Astrocyte (in vitro differentiated cells and primary cell): ENCODE results near the gene GNA14. TPM values are rescaled to one million over a fixed set of nuclear protein-coding genes. Genes with fewer than 3 reads are reported as not detected.
A peak's percentile ranks its signal among the peaks of the same experiment; 100 is the strongest.
"Not testable (repeated sequence)": the region's sequence is repeated elsewhere in the genome, so short reads cannot be mapped to it uniquely, and the experiment has no call there.

Source experiments
- DNase-seq: peaks from one replicate; pipeline ENCODE4 v3.0.0-alpha.2; 2010; ENCODE audit warnings: low read depth
- FAIRE-seq: peaks from 2 replicates; lab custom pipeline; 2011; peaks lifted over from hg19 to GRCh38; lab: Jason Lieb, UNC
- H2AFZ ChIP-seq: 2 replicates; pipeline ENCODE4 v1.6.0; 2012; ENCODE audit warnings: low read depth, low read length, inconsistent platforms
- H3K27ac ChIP-seq: 2 replicates; pipeline ENCODE4 v1.5.1; 2011; ENCODE audit warnings: low read depth, low read length, inconsistent platforms
- H3K27me3 ChIP-seq: 2 replicates; pipeline ENCODE4 v1.6.0; 2011; ENCODE audit warnings: low read length, inconsistent platforms; ENCODE audit not compliant: insufficient read depth
- H3K36me3 ChIP-seq: 2 replicates; pipeline ENCODE4 v1.5.1; 2011; ENCODE audit warnings: low read length, inconsistent platforms; ENCODE audit not compliant: insufficient read depth
- H3K4me1 ChIP-seq: 2 replicates; pipeline ENCODE4 v1.5.1; 2011; ENCODE audit warnings: low read length, inconsistent platforms; ENCODE audit not compliant: insufficient read depth
- H3K4me2 ChIP-seq: 2 replicates; pipeline ENCODE4 v1.6.0; 2012; ENCODE audit warnings: low read length, inconsistent platforms
- H3K4me3 ChIP-seq: 2 replicates; pipeline ENCODE4 v1.5.1; 2011; ENCODE audit warnings: low read depth, mild to moderate bottlenecking, low read length, inconsistent platforms; ENCODE audit not compliant: insufficient read depth
- H3K79me2 ChIP-seq: 2 replicates; pipeline ENCODE4 v1.6.0; 2012; ENCODE audit warnings: mild to moderate bottlenecking, low read length, inconsistent platforms; ENCODE audit not compliant: insufficient read depth
- H3K9ac ChIP-seq: 2 replicates; pipeline ENCODE4 v1.6.0; 2012; ENCODE audit warnings: mild to moderate bottlenecking, low read length, inconsistent platforms
- H3K9me3 ChIP-seq: 2 replicates; pipeline ENCODE4 v1.5.1; 2012; ENCODE audit warnings: low read depth, mild to moderate bottlenecking, low read length, inconsistent platforms; ENCODE audit not compliant: insufficient read depth
- H4K20me1 ChIP-seq: 2 replicates; pipeline ENCODE4 v1.6.0; 2012; ENCODE audit warnings: low read length, inconsistent platforms; ENCODE audit not compliant: insufficient read depth
- H3K27ac Mint-ChIP-seq: one replicate; pipeline ENCODE4 v1.8.0; 2021; ENCODE audit warnings: mild to moderate bottlenecking, mixed read lengths; ENCODE audit not compliant: unreplicated experiment
- H3K27me3 Mint-ChIP-seq: one replicate; pipeline ENCODE4 v1.8.0; 2021; ENCODE audit warnings: low read depth, mixed read lengths; ENCODE audit not compliant: unreplicated experiment
- H3K36me3 Mint-ChIP-seq: one replicate; pipeline ENCODE4 v1.8.0; 2021; ENCODE audit warnings: low read depth, mixed read lengths; ENCODE audit not compliant: unreplicated experiment
- H3K4me1 Mint-ChIP-seq: one replicate; pipeline ENCODE4 v1.8.0; 2021; ENCODE audit warnings: low read depth, mixed read lengths; ENCODE audit not compliant: unreplicated experiment
- H3K4me3 Mint-ChIP-seq: one replicate; pipeline ENCODE4 v1.8.0; 2021; ENCODE audit warnings: mild to moderate bottlenecking, moderate library complexity, mixed read lengths; ENCODE audit not compliant: unreplicated experiment
- H3K9me3 Mint-ChIP-seq: one replicate; pipeline ENCODE4 v1.8.0; 2021; ENCODE audit warnings: mild to moderate bottlenecking, mixed read lengths; ENCODE audit not compliant: unreplicated experiment
- CTCF ChIP-seq: IDR thresholded peaks from 2 replicates; pipeline ENCODE4 v1.5.1; 2011; ENCODE audit warnings: low read depth, mild to moderate bottlenecking, inconsistent platforms, low read length, moderate library complexity; ENCODE audit not compliant: insufficient read depth
- EZH2 ChIP-seq: IDR thresholded peaks from 2 replicates; pipeline ENCODE4 v1.6.1; 2012; ENCODE audit warnings: mild to moderate bottlenecking, low read length, inconsistent platforms; ENCODE audit not compliant: insufficient read depth
- total RNA-seq: library from RNA; stranded (reverse); gene quantifications from 2 replicates; pipeline ENCODE4 v1.2.1, GENCODE V29; 2021

The GNA14 gene
- total RNA-seq, 1 donor from 2014 or later: 1.0 TPM

GRCh38 chr9:77420641-77421040 is 227.5 kb downstream of the GNA14 start:
- FAIRE-seq: no peak
- TF ChIP-seq EZH2: no peak
- TF ChIP-seq CTCF: no peak
- H4K20me1 ChIP-seq: no peaks in the 10 kb centered on the region
- no peaks in the 10 kb centered on the region for H3K9me3 ChIP-seq
- no peak for DNase-seq
- H3K79me2 ChIP-seq: no peaks in the 10 kb centered on the region
- peaks cover 33% of the 10 kb centered on the region for H3K4me1 Mint-ChIP-seq
- H2AFZ ChIP-seq: no peak overlapping the region
- H3K4me2 ChIP-seq: no peak overlapping the region
- no peaks in the 10 kb centered on the region for H3K27me3 ChIP-seq
- no peaks in the 10 kb centered on the region for H3K9me3 Mint-ChIP-seq
- no peak overlapping the region for H3K27ac ChIP-seq
- H3K9ac ChIP-seq: no peak overlapping the region
- H3K4me3 ChIP-seq: no peak overlapping the region
- H3K4me1 ChIP-seq: peaks cover 18% of the 10 kb centered on the region
- peaks cover 2% of the 10 kb centered on the region for H3K36me3 Mint-ChIP-seq
- no peaks in the 10 kb centered on the region for H3K36me3 ChIP-seq
- H3K27me3 Mint-ChIP-seq: no peaks in the 10 kb centered on the region
- H3K4me3 Mint-ChIP-seq: no peak overlapping the region
- no peak overlapping the region for H3K27ac Mint-ChIP-seq

GRCh38 chr9:77418226-77418625 is 229.9 kb downstream of the GNA14 start:
- FAIRE-seq (no peak), DNase-seq (no peak)
- Histone ChIP-seq H4K20me1 (no peaks in the 10 kb centered on the region), H3K9me3 (no peaks in the 10 kb centered on the region), H3K79me2 (no peaks in the 10 kb centered on the region), H3K9ac (no peak overlapping the region), H3K27ac (no peak overlapping the region), H2AFZ (no peak overlapping the region), H3K4me3 (no peak overlapping the region), H3K27me3 (no peaks in the 10 kb centered on the region), H3K36me3 (no peaks in the 10 kb centered on the region), H3K4me1 (peaks cover 11% of the 10 kb centered on the region), H3K4me2 (no peak overlapping the region)
- Mint-ChIP-seq H3K36me3 (peaks cover 4% of the 10 kb centered on the region), H3K9me3 (no peaks in the 10 kb centered on the region), H3K4me1 (peaks cover 28% of the 10 kb centered on the region), H3K4me3 (no peak overlapping the region), H3K27ac (peak overlapping the region; percentile 54), H3K27me3 (no peaks in the 10 kb centered on the region)
- no peak for TF ChIP-seq CTCF
- TF ChIP-seq EZH2: no peak

DNA sequence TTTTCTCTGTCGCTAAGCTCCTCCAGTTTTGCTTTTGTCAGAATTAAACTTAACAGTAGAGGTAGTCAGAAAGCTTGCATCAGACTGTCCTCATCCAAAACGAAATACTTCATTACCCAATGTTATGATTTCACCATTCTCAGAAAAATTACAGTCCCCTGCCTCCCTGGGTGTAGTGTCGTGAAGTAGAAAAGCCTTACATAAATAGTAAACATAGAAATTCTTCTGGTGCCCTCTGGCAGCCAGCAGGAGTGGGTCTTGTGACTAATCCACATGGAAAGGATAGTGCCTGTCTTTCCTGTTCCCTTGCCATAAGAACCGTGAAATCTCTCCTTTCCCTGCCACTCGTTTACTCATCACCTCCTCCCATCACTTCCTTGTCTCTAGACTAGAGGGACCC is 230.6 kb downstream of the GNA14 start:
- H3K4me3 Mint-ChIP-seq: no peak overlapping the region
- no peak overlapping the region for H3K27ac ChIP-seq
- H3K4me1 Mint-ChIP-seq: peaks cover 23% of the 10 kb centered on the region
- peaks cover 4% of the 10 kb centered on the region for H3K36me3 Mint-ChIP-seq
- no peak overlapping the region for H3K9ac ChIP-seq
- H3K27me3 Mint-ChIP-seq: no peaks in the 10 kb centered on the region
- H3K4me2 ChIP-seq: peak overlapping the region; percentile 23
- no peaks in the 10 kb centered on the region for H3K27me3 ChIP-seq
- H3K79me2 ChIP-seq: no peaks in the 10 kb centered on the region
- no peaks in the 10 kb centered on the region for H3K36me3 ChIP-seq
- DNase-seq: peak; percentile 23
- H2AFZ ChIP-seq: no peak overlapping the region
- no peaks in the 10 kb centered on the region for H3K9me3 Mint-ChIP-seq
- no peaks in the 10 kb centered on the region for H4K20me1 ChIP-seq
- peaks cover 11% of the 10 kb centered on the region for H3K4me1 ChIP-seq
- TF ChIP-seq EZH2: no peak
- TF ChIP-seq CTCF: no peak
- FAIRE-seq: no peak
- H3K4me3 ChIP-seq: no peak overlapping the region
- H3K27ac Mint-ChIP-seq: peak overlapping the region; percentile 23
- no peaks in the 10 kb centered on the region for H3K9me3 ChIP-seq

GRCh38 chr9:77408521-77408920 is 239.6 kb downstream of the GNA14 start:
- peaks cover 36% of the 10 kb centered on the region for H3K36me3 Mint-ChIP-seq

More at GRCh38 chr9:77408521-77408920, 239.6 kb downstream of the GNA14 start:
- not testable (repeated sequence) for H3K4me1 Mint-ChIP-seq, H3K9me3 ChIP-seq, FAIRE-seq, H3K4me1 ChIP-seq, H3K4me3 ChIP-seq, H3K4me3 Mint-ChIP-seq, H3K27me3 ChIP-seq, H4K20me1 ChIP-seq, H3K4me2 ChIP-seq, H3K27me3 Mint-ChIP-seq, DNase-seq, H2AFZ ChIP-seq, H3K36me3 ChIP-seq, H3K79me2 ChIP-seq, H3K27ac ChIP-seq, H3K27ac Mint-ChIP-seq, H3K9ac ChIP-seq
- peaks cover 23% of the 10 kb centered on the region for H3K9me3 Mint-ChIP-seq
